A673 (cell line): ENCODE data around the gene MARS1.

Experiments
- EZH2 ChIP-seq: fragments of 200-600 bp; sonication (generic); IDR thresholded peaks from 2 replicates; pipeline ENCODE4 v1.6.1; 2017; ENCODE audit warnings: borderline replicate concordance, low read depth, mild to moderate bottlenecking, mixed read lengths, antibody characterized with exemption, low read length; ENCODE audit not compliant: poor library complexity, severe bottlenecking
- TF ChIP-seq, protein P1 (sequence below): fragments of 300-800, 200-600 bp; sonication (generic); conservative IDR thresholded peaks from 2 replicates; pipeline ENCODE4 v1.5.1; 2017; ENCODE audit warnings: low read depth, mild to moderate bottlenecking, antibody characterized with exemption, low read length, moderate library complexity, mixed read lengths

DNA sequence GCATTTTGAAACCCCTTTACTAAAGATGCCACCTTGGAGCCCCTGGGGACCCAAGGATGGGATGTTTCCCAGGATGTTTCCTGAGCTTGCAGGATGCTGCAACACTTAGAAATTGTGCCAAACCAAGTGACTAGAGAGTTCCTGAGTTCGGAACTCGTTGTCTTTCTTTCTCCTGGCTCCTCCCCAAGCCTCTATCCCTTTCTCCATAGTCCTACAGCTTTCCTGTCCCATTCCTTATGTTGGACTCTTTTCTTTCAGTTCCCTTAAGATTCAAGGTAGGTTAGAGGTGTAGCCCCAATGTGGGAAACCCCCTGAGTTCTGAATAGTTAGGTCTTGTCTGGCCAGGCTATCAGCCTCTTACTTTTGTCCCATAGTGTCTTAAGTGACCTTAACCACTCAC, 60.6 kb downstream of the MARS1 start:
- TF ChIP-seq, protein P1, sequence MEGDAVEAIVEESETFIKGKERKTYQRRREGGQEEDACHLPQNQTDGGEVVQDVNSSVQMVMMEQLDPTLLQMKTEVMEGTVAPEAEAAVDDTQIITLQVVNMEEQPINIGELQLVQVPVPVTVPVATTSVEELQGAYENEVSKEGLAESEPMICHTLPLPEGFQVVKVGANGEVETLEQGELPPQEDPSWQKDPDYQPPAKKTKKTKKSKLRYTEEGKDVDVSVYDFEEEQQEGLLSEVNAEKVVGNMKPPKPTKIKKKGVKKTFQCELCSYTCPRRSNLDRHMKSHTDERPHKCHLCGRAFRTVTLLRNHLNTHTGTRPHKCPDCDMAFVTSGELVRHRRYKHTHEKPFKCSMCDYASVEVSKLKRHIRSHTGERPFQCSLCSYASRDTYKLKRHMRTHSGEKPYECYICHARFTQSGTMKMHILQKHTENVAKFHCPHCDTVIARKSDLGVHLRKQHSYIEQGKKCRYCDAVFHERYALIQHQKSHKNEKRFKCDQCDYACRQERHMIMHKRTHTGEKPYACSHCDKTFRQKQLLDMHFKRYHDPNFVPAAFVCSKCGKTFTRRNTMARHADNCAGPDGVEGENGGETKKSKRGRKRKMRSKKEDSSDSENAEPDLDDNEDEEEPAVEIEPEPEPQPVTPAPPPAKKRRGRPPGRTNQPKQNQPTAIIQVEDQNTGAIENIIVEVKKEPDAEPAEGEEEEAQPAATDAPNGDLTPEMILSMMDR: no peak
- no peak for TF ChIP-seq EZH2
